Astrocyte of the spinal cord (primary cell): ENCODE data around the gene LASP1.

Experiments
- DNase-seq: peaks from one replicate; pipeline ENCODE4 v3.0.0; 2011; ENCODE audit warnings: low read depth, low spot score
- H3K4me3 ChIP-seq: 2 replicates; pipeline ENCODE4 v1.5.1; 2011; ENCODE audit warnings: low read depth, mild to moderate bottlenecking, low read length, moderate library complexity
- in situ Hi-C: cut with HindIII; loops from 2 replicates; pipeline ENCODE4 v1.10.0; 2017; ENCODE audit warnings: low sequenced_read_pairs
- TF ChIP-seq, protein P1 (sequence below): IDR thresholded peaks from 2 replicates; pipeline ENCODE4 v1.5.1; 2012; ENCODE audit warnings: low read depth, mild to moderate bottlenecking, low read length, inconsistent platforms

LASP1 gene

DNA sequence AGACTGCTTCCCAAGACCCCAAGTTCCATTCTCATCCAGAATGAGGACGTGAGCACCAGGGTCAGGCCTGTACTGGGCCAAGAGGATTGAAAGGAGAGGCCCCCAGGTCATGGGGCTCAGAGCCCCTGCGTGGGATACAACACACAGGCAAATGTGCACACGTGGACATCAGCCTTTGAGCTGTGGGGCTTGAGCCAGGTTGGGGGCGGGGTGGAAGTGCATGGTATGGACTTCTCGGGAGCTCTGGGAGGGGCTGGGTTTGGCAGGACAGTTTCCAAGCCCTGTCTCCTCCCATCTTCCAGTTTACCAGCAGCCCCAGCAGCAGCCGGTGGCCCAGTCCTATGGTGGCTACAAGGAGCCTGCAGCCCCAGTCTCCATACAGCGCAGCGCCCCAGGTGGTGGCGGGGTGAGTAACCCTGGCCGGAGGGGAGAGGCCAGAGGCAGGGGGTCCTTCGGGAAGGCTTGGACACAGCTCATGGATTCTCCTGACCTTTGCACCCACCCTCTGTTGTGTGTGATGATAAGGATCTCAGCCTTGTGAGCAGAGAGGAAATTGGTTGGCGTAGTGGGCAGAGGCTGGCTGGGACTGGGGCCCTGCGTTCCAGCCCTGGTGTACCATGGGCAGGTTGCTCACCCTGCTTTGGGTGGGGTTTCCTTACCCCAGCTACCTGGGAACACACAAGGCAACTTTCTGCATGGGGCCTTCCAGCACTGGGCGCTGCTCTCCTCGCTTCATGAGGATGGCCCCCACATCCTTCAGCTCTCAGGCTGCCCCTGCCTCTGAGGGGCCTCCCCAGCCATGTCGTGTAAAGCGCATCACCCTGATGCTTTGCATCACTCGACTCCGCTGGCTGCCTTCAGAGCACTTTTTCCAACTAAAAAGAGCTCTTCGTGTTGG, 45.1 kb downstream of the LASP1 start:
- no peak for DNase-seq
- in situ Hi-C loops: no loop called here
- TF ChIP-seq, protein P1, sequence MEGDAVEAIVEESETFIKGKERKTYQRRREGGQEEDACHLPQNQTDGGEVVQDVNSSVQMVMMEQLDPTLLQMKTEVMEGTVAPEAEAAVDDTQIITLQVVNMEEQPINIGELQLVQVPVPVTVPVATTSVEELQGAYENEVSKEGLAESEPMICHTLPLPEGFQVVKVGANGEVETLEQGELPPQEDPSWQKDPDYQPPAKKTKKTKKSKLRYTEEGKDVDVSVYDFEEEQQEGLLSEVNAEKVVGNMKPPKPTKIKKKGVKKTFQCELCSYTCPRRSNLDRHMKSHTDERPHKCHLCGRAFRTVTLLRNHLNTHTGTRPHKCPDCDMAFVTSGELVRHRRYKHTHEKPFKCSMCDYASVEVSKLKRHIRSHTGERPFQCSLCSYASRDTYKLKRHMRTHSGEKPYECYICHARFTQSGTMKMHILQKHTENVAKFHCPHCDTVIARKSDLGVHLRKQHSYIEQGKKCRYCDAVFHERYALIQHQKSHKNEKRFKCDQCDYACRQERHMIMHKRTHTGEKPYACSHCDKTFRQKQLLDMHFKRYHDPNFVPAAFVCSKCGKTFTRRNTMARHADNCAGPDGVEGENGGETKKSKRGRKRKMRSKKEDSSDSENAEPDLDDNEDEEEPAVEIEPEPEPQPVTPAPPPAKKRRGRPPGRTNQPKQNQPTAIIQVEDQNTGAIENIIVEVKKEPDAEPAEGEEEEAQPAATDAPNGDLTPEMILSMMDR: no peak
- no peak overlapping the region for H3K4me3 ChIP-seq

DNA sequence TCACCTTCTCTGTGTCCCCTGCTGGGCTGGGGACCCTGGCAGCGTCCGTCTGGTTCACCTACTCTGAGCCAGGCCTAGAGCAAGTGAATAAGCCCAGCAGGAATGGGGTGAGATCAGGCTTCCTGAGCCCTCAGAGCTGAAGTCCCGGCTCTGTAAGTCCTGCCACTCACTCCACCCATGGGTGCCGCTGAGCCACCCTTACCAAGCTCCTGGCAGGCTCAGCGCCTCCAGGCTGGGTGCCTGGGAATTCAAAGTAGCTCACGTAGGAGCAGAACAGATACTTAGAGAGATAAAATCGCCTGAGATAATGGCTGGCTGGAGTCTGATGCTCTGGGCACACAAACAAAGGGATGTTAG, 45.8 kb downstream of the LASP1 start:
- in situ Hi-C loops: no loop called here
- TF ChIP-seq, protein P1: no peak
- no peak for DNase-seq
- H3K4me3 ChIP-seq: no peak overlapping the region

DNA sequence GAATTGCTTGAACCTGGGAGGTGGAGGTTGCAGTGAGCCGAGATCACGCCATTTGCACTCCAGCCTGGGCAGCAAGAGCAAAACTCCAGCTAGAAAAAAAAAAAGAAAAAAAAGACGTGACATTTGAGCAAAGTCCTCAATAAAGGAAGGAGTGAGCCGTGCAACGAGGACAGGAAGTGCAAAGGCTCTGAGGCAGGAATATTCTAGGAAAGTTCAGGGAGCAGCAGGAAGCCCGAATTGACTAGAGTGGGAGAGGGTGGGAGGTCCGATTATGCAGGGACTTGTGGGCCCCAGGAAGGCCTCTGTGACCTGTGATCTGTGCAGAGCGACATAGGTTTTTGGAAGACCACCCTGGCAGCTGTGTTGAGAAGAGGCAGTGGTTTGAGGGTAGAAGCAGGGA, 46.9 kb downstream of the LASP1 start:
- TF ChIP-seq, protein P1: no peak
- no peak for DNase-seq
- no peak overlapping the region for H3K4me3 ChIP-seq
- in situ Hi-C loops: no loop called here

DNA sequence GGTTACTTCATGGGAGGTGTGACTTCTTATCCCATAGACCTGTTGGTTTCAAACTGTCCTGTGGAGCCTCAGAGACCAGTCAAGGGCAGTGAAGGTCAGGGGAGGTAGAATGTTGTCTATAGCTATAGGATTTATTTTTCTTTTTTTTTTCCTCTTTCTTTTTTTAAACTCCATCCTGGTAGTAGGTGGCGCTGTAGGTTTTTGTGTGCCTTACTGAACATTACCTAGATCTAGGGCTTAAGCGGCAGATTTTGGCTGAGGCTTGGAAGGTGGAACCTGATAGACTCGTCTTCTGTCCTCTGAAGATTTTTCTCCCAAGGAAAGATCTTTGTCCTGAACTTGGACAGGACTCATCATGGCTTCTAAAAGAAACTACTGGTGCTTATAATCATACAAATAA, 47.4 kb downstream of the LASP1 start:
- H3K4me3 ChIP-seq: no peak overlapping the region
- TF ChIP-seq, protein P1: peak; percentile 8
- in situ Hi-C loops: no loop called here
- no peak for DNase-seq

DNA sequence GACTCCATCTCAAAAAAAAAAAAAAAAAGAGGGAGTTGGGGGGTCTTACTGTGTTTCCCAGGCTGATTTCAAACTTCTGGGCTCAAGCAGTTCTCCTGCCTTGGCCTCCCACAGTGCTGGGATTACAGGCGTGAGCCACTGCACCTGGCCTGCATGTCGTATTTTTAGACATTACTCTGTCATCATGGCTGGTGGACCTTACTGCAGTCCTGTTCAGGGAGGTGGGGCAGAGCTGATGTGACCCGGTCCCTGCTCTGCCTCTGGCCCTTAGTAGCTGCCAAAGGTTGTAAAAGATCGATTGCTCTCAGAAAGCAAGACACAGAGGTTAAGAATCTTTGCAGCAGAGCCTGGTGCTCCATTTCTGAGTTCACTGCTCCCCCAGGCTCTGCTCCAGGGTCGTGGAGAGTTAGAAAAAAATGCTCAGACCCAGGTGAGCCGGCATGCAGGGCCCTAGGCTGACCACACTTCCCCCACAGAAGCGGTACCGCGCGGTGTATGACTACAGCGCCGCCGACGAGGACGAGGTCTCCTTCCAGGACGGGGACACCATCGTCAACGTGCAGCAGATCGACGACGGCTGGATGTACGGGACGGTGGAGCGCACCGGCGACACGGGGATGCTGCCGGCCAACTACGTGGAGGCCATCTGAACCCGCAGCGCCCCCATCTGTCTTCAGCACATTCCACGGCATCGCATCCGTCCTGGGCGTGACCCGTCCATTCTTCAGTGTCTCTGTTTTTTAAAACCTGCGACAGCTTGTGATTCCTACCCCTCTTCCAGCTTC, 48.5 kb downstream of the LASP1 start:
- TF ChIP-seq, protein P1: no peak
- in situ Hi-C loops: no loop called here
- no peak overlapping the region for H3K4me3 ChIP-seq
- no peak for DNase-seq

DNA sequence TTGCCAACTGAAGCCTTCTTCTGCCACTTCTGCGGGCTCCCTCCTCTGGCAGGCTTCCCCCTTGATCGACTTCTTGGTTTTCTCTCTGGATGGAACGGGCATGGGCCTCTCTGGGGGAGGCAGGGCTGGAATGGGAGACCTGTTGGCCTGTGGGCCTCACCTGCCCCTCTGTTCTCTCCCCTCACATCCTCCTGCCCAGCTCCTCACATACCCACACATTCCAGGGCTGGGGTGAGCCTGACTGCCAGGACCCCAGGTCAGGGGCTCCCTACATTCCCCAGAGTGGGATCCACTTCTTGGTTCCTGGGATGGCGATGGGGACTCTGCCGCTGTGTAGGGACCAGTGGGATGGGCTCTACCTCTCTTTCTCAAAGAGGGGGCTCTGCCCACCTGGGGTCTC, 49.1 kb downstream of the LASP1 start:
- no peak overlapping the region for H3K4me3 ChIP-seq
- TF ChIP-seq, protein P1: no peak
- in situ Hi-C loops: no loop called here
- DNase-seq: no peak
